Small intestine (tissue), 7 donors: ENCODE results near the gene PRMT7. TPM values are rescaled to one million over a fixed set of nuclear protein-coding genes. Genes with fewer than 3 reads are reported as not detected.
A peak's percentile ranks its signal among the peaks of the same experiment; 100 is the strongest.

Source experiments
- DNase-seq, 2 donors: peaks; one replicate each; pipeline versions ENCODE4 v3.0.0 to v3.0.0-alpha.2; 2013
- FAIRE-seq: peaks from 2 replicates; lab custom pipeline; 2012; peaks lifted over from hg19 to GRCh38; lab: Jason Lieb, UNC
- H3K27ac ChIP-seq, 3 donors: one replicate each; pipeline ENCODE4 v1.5.1; 2013; ENCODE audit warnings: low read length in 2 of 3, mild to moderate bottlenecking in 2 of 3, control low read depth in 1 of 3, inconsistent platforms in 1 of 3, low read depth in 1 of 3, moderate library complexity in 1 of 3
- H3K27me3 ChIP-seq, 3 donors: one replicate each; pipeline ENCODE4 v1.6.1; 2013; ENCODE audit warnings: low read length in 3 of 3, inconsistent platforms in 1 of 3; ENCODE audit not compliant: control insufficient read depth in 3 of 3, insufficient read depth in 3 of 3
- H3K36me3 ChIP-seq, 3 donors: one replicate each; pipeline ENCODE4 v1.6.1; 2013; ENCODE audit warnings: low read length in 3 of 3, inconsistent platforms in 1 of 3, low read depth in 1 of 3, mild to moderate bottlenecking in 1 of 3, moderate library complexity in 1 of 3; ENCODE audit not compliant: control insufficient read depth in 3 of 3, insufficient read depth in 2 of 3
- H3K4me1 ChIP-seq, 3 donors: one replicate each; pipeline ENCODE4 v1.6.1; 2013; ENCODE audit warnings: low read length in 2 of 3, inconsistent platforms in 1 of 3, low read depth in 1 of 3, mild to moderate bottlenecking in 1 of 3, moderate library complexity in 1 of 3; ENCODE audit not compliant: control insufficient read depth in 3 of 3, insufficient read depth in 2 of 3
- H3K4me3 ChIP-seq, 3 donors: one replicate each; pipeline ENCODE4 v1.5.1; 2013; ENCODE audit warnings: low read length in 3 of 3, control low read depth in 1 of 3, inconsistent platforms in 1 of 3, low read depth in 1 of 3, mild to moderate bottlenecking in 1 of 3, moderate library complexity in 1 of 3
- H3K9me3 ChIP-seq, 2 donors: one replicate each; pipeline ENCODE4 v1.6.1; 2013; ENCODE audit warnings: low read depth in 1 of 2, low read length in 1 of 2; ENCODE audit not compliant: control insufficient read depth in 2 of 2, insufficient read depth in 1 of 2
- WGBS, 3 donors: extraction: QIAGEN DNeasy Blood & Tissue Kit; methylation state at CpG; one replicate each; pipeline ENCODE4 v1.1.7; 2013; 5-methylcytosine and 5-hydroxymethylcytosine counted together
- polyA plus RNA-seq, 4 donors: library from polyadenylated mRNA; stranded (reverse) in 3 of 4; unstranded in 1 of 4; fragments of 200-250 nt in 3 of 4; fragments of 120-200 nt in 1 of 4; gene quantifications; one replicate each; pipeline versions ENCODE4 v1.2.1 to v1.2.3, GENCODE V29; 2013
- donor health status: healthy with polysubstance abuse.
- donor health status: control.
- donor health status: control.
- donor health status: Bipolar disorder and iron deficiency.
- donor health status: healthy.

The PRMT7 gene
- polyA plus RNA-seq, 4 donors: 13.6 to 46.3 (median 20.2) TPM

- Histone ChIP-seq H3K27ac (peak overlapping the region; percentile 15 to 100 (median 88)), H3K36me3 (peaks cover 0 to 34% (median 4%) of the 10 kb centered on the region in 3 donors), H3K4me1 (peaks cover 0 to 76% (median 7%) of the 10 kb centered on the region in 3 donors), H3K27me3 (no peaks in the 10 kb centered on the region), H3K9me3 (no peaks in the 10 kb centered on the region), H3K4me3 (peak overlapping the region in 2 of 3 donors; percentile 55 to 62)
- WGBS, 3 donors: 49 to 73% (median 72%) methylated on average over 6 to 7 of the region's 7 CpGs
- FAIRE-seq: no peak
- peak; percentile 45 to 51 for DNase-seq
These were observed 73.7 kb downstream of the PRMT7 start for GRCh38 chr16:68384288-68385161.

- no peak for DNase-seq
- no peaks in the 10 kb centered on the region for H3K9me3 ChIP-seq
- H3K4me3 ChIP-seq: peak overlapping the region in 2 of 3 donors; percentile 55 to 62
- 69 to 78% (median 74%) methylated on average over 6 of the region's 6 CpGs for WGBS, 3 donors
- no peaks in the 10 kb centered on the region for H3K27me3 ChIP-seq
- H3K36me3 ChIP-seq: peaks cover 0 to 25% (median 4%) of the 10 kb centered on the region in 3 donors
- FAIRE-seq: no peak
- peak overlapping the region in 2 of 3 donors; percentile 88 to 100 for H3K27ac ChIP-seq
- peaks cover 0 to 72% (median 7%) of the 10 kb centered on the region in 3 donors for H3K4me1 ChIP-seq
These were observed 74.6 kb downstream of the PRMT7 start for GRCh38 chr16:68385371-68385770.

- peaks cover 0 to 14% (median 2%) of the 10 kb centered on the region in 3 donors for H3K36me3 ChIP-seq
- WGBS, 3 donors: 20 to 56% (median 40%) methylated on average over 14 of the region's 14 CpGs
- DNase-seq (peak; percentile 96 to 98), FAIRE-seq (no peak)
- peaks cover 0 to 66% (median 7%) of the 10 kb centered on the region in 3 donors for H3K4me1 ChIP-seq
- H3K9me3 ChIP-seq: no peaks in the 10 kb centered on the region
- H3K27me3 ChIP-seq: no peaks in the 10 kb centered on the region
- peak overlapping the region; percentile 98 to 100 (median 99) for H3K27ac ChIP-seq
- peak overlapping the region in 2 of 3 donors; percentile 55 to 62 for H3K4me3 ChIP-seq
These were observed 75.8 kb downstream of the PRMT7 start for GRCh38 chr16:68386628-68387027.

GRCh38 chr16:68387301-68387700 is 76.5 kb downstream of the PRMT7 start:
- Histone ChIP-seq H3K4me3 (peak overlapping the region in 1 of 3 donors; percentile 9), H3K27me3 (no peaks in the 10 kb centered on the region), H3K36me3 (peaks cover 0 to 7% (median 2%) of the 10 kb centered on the region in 3 donors), H3K27ac (peak overlapping the region; percentile 98 to 100 (median 99)), H3K4me1 (peaks cover 0 to 60% (median 7%) of the 10 kb centered on the region in 3 donors), H3K9me3 (no peaks in the 10 kb centered on the region)
- 10 to 61% (median 54%) methylated on average over 8 to 9 of the region's 9 CpGs for WGBS, 3 donors
- DNase-seq (peak; percentile 88 to 95), FAIRE-seq (no peak)

GRCh38 chr16:68388124-68388523 is 77.3 kb downstream of the PRMT7 start:
- FAIRE-seq: no peak
- DNase-seq: peak in 1 of 2 donors; percentile 53
- no peaks in the 10 kb centered on the region for H3K27me3 ChIP-seq
- WGBS, 3 donors: 27 to 68% (median 38%) methylated on average over 3 of the region's 3 CpGs
- no peaks in the 10 kb centered on the region for H3K9me3 ChIP-seq
- peak overlapping the region; percentile 98 to 100 (median 99) for H3K27ac ChIP-seq
- no peak overlapping the region for H3K4me3 ChIP-seq
- peaks cover 0 to 5% (median 2%) of the 10 kb centered on the region in 3 donors for H3K36me3 ChIP-seq
- H3K4me1 ChIP-seq: peaks cover 0 to 52% (median 7%) of the 10 kb centered on the region in 3 donors

GRCh38 chr16:68389006-68389405 is 78.2 kb downstream of the PRMT7 start:
- FAIRE-seq (no peak), DNase-seq (no peak)
- H3K4me1 ChIP-seq: peaks cover 0 to 43% (median 7%) of the 10 kb centered on the region in 3 donors
- WGBS, 3 donors: 53 to 69% (median 55%) methylated on average over 8 of the region's 8 CpGs
- H3K9me3 ChIP-seq: no peaks in the 10 kb centered on the region
- peaks cover 0 to 4% (median 2%) of the 10 kb centered on the region in 3 donors for H3K36me3 ChIP-seq
- H3K27ac ChIP-seq: peak overlapping the region in 1 of 3 donors; percentile 53
- H3K27me3 ChIP-seq: no peaks in the 10 kb centered on the region
- no peak overlapping the region for H3K4me3 ChIP-seq

GRCh38 chr16:68389750-68390371 is 79.0 kb downstream of the PRMT7 start:
- 65 to 70% (median 70%) methylated on average over 6 of the region's 6 CpGs for WGBS, 3 donors
- Histone ChIP-seq H3K9me3 (no peaks in the 10 kb centered on the region), H3K36me3 (peaks cover 0 to 2% (median under 1%) of the 10 kb centered on the region in 3 donors), H3K27ac (no peak overlapping the region), H3K27me3 (no peaks in the 10 kb centered on the region), H3K4me1 (peaks cover 0 to 35% (median 7%) of the 10 kb centered on the region in 3 donors), H3K4me3 (no peak overlapping the region)
- FAIRE-seq (no peak), DNase-seq (no peak)

GRCh38 chr16:68393333-68393732 is 82.5 kb downstream of the PRMT7 start:
- DNase-seq (no peak), FAIRE-seq (no peak)
- Histone ChIP-seq H3K4me3 (no peak overlapping the region), H3K4me1 (peaks cover 0 to 13% (median 5%) of the 10 kb centered on the region in 3 donors), H3K36me3 (peaks cover 0 to 2% (median 0%) of the 10 kb centered on the region in 3 donors), H3K27me3 (no peaks in the 10 kb centered on the region), H3K9me3 (no peaks in the 10 kb centered on the region), H3K27ac (no peak overlapping the region)
- 82 to 90% (median 83%) methylated on average over 3 of the region's 3 CpGs for WGBS, 3 donors
